T-cell (primary cell): ENCODE data around the gene CLEC4F. TPM values are rescaled to one million over a fixed set of nuclear protein-coding genes. Genes with fewer than 3 reads are reported as not detected.

Source experiments
- ATAC-seq, 4 experiments: fragments of 200-7000 bp in 3 of 4; fragments of 150-1000 bp in 1 of 4; cut with Tn5 transposase; replicated peaks in 1 of 4; 1 replicate in 3 of 4; 2 replicates in 1 of 4; pipeline ENCODE4 v1.10.0; 2021; ENCODE audit warnings: moderate library complexity in 3 of 4, mild to moderate bottlenecking in 2 of 4, moderate number of reproducible peaks in 1 of 4
- CTCF ChIA-PET, 2 donors: fragments of 300-600 bp; sonication (Branson Sonifier 250); formaldehyde crosslinking; loops; one replicate each; lab custom pipeline; 2022; ENCODE audit warnings: antibody characterized with exemption in 2 of 2; lab: Charles Lee
- POLR2A ChIA-PET, 2 donors: fragments of 300-600 bp; sonication (Branson Sonifier 250); formaldehyde crosslinking; loops; one replicate each; lab custom pipeline; 2022; ENCODE audit warnings: antibody characterized with exemption in 2 of 2; lab: Charles Lee
- DNase-seq, 35 experiments: peaks; one replicate each; pipeline versions ENCODE4 v3.0.0 to v3.0.0-alpha.2; 2013 to 2023
- H3K27ac ChIP-seq: one replicate; pipeline ENCODE4 v1.5.1; 2013; ENCODE audit warnings: low read length
- H3K27me3 ChIP-seq, 2 experiments: replicated peaks in 1 of 2; 1 replicate in 1 of 2; 2 replicates in 1 of 2; pipeline versions ENCODE4 v1.6.1 to v1.7.0; 2013; ENCODE audit warnings: low read length in 1 of 2, mixed read lengths in 1 of 2; ENCODE audit not compliant: control insufficient read depth in 2 of 2, insufficient read depth in 2 of 2; ENCODE audit errors: extremely low read depth in 1 of 2
- H3K36me3 ChIP-seq, 2 donors: 1 replicate in 1 of 2; 2 replicates in 1 of 2; pipeline versions ENCODE4 v1.6.1 to v1.7.0; 2013; ENCODE audit warnings: low read length in 1 of 2; ENCODE audit not compliant: control insufficient read depth in 2 of 2, insufficient read depth in 1 of 2; ENCODE audit errors: extremely low read depth in 1 of 2
- H3K4me1 ChIP-seq, 2 experiments: 1 replicate in 1 of 2; 2 replicates in 1 of 2; pipeline versions ENCODE4 v1.6.1 to v1.7.0; 2013; ENCODE audit warnings: low read length in 2 of 2, mixed read lengths in 1 of 2; ENCODE audit not compliant: insufficient read depth in 2 of 2, control insufficient read depth in 1 of 2; ENCODE audit errors: extremely low read depth in 1 of 2
- H3K4me3 ChIP-seq, 2 donors: 1 replicate in 1 of 2; 2 replicates in 1 of 2; pipeline versions ENCODE4 v1.5.1 to v1.7.0; 2013; ENCODE audit warnings: mild to moderate bottlenecking in 2 of 2, low read length in 1 of 2, moderate library complexity in 1 of 2; ENCODE audit not compliant: control insufficient read depth in 1 of 2; ENCODE audit errors: extremely low read depth in 1 of 2
- H3K9me3 ChIP-seq: 2 replicates; pipeline ENCODE4 v1.7.0; 2013
- H3K27ac Mint-ChIP-seq, 2 donors: one replicate each; pipeline ENCODE4 v1.8.0; 2020 to 2021; ENCODE audit warnings: mild to moderate bottlenecking in 2 of 2, mixed read lengths in 2 of 2
- H3K27me3 Mint-ChIP-seq, 2 donors: one replicate each; pipeline ENCODE4 v1.8.0; 2021 to 2022; ENCODE audit warnings: mixed read lengths in 2 of 2
- H3K36me3 Mint-ChIP-seq: one replicate; pipeline ENCODE4 v1.8.0; 2021; ENCODE audit warnings: mixed read lengths
- H3K4me1 Mint-ChIP-seq, 3 donors: one replicate each; pipeline ENCODE4 v1.8.0; 2020 to 2022; ENCODE audit warnings: mixed read lengths in 3 of 3, mild to moderate bottlenecking in 1 of 3
- H3K4me3 Mint-ChIP-seq, 3 donors: one replicate each; pipeline ENCODE4 v1.8.0; 2020 to 2022; ENCODE audit warnings: mild to moderate bottlenecking in 3 of 3, mixed read lengths in 3 of 3, moderate library complexity in 3 of 3
- H3K9me3 Mint-ChIP-seq, 3 donors: one replicate each; pipeline ENCODE4 v1.8.0; 2020 to 2022; ENCODE audit warnings: mixed read lengths in 3 of 3
- WGBS: methylation state at CpG from one replicate; pipeline ENCODE4 v1.1.5; 2013; ENCODE audit warnings: missing lambda C conversion rate; ENCODE audit not compliant: insufficient coverage; 5-methylcytosine and 5-hydroxymethylcytosine counted together
- total RNA-seq, 35 experiments: library from RNA in 6 of 35; stranded (reverse) in 6 of 35; fragments of 120-200 nt in 1 of 35; gene quantifications; one replicate each; pipeline versions ENCODE4 v1.2.1 to v1.2.4 and lab custom pipeline; 2013 to 2026

The CLEC4F gene
- total RNA-seq, 5 donors from 2014 or later (not counting 1 experiment from before 2014, with no cell fraction given) = not detected

DNA sequence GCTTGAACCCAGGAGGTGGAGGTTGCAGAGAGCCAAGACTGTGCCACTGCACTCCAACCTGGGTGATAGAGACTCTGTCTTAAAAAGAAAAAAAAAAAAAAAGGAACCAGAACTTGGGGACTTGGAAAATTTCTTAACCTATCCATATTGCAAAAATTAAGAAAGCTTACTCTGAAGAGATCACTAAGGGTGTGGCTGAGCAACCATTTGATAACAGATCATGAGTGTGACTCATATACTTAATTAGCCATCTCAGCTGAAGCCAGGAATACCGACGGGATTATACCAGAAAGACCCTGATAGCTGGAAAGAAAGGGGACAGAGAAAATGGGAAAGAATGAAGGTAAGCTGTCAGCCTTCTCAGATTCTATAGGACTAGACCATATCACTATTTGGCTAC, 45.3 kb downstream of the CLEC4F start:
- H3K27ac ChIP-seq = no peak overlapping the region
- Mint-ChIP-seq H3K9me3 (peaks cover 0 to 4% (median 0%) of the 10 kb centered on the region in 3 donors), H3K27me3 (peaks cover 40 to 43% of the 10 kb centered on the region in 2 donors), H3K36me3 (no peaks in the 10 kb centered on the region), H3K27ac (no peak overlapping the region), H3K4me1 (no peaks in the 10 kb centered on the region), H3K4me3 (no peak overlapping the region)
- no peaks in the 10 kb centered on the region for H3K4me1 ChIP-seq
- ChIA-PET CTCF (interaction anchor here (0.7 kb wide), 2 partner anchors 17 to 526 kb away, joined by 3 read pairs; no protein-coding TSS in a partner anchor), POLR2A (interaction anchor here in 1 of 2 donors (0.6 kb wide), 1 partner anchor 96 kb away, joined by 6 read pairs; no protein-coding TSS in a partner anchor)
- H3K4me3 ChIP-seq = no peak overlapping the region
- no peaks in the 10 kb centered on the region for H3K36me3 ChIP-seq
- H3K9me3 ChIP-seq = no peaks in the 10 kb centered on the region
- WGBS = no CpG with 5 or more reads among the region's 2 CpGs
- ATAC-seq (no peak), DNase-seq (no peak)
- H3K27me3 ChIP-seq = peaks cover 6 to 7% of the 10 kb centered on the region in 2 experiments

- ChIA-PET CTCF (no interaction called here), POLR2A (interaction anchor here in 1 of 2 donors (0.5 kb wide), 1 partner anchor 91 kb away, joined by 3 read pairs; no protein-coding TSS in a partner anchor)
- peaks cover 0 to 4% of the 10 kb centered on the region in 2 experiments for H3K4me1 ChIP-seq
- peaks cover 1 to 8% (median 7%) of the 10 kb centered on the region in 3 donors for H3K4me1 Mint-ChIP-seq
- H3K4me3 ChIP-seq = no peak overlapping the region
- H3K27me3 Mint-ChIP-seq = peaks cover 51 to 56% of the 10 kb centered on the region in 2 donors
- WGBS = no CpG with 5 or more reads among the region's 2 CpGs
- peaks cover 8 to 18% of the 10 kb centered on the region in 2 experiments for H3K27me3 ChIP-seq
- no peak overlapping the region for H3K4me3 Mint-ChIP-seq
- H3K27ac ChIP-seq = no peak overlapping the region
- no peak for ATAC-seq
- H3K9me3 Mint-ChIP-seq = peaks cover 0 to 4% (median 0%) of the 10 kb centered on the region in 3 donors
- no peak overlapping the region for H3K27ac Mint-ChIP-seq
- H3K36me3 Mint-ChIP-seq = no peaks in the 10 kb centered on the region
- no peak for DNase-seq
- no peaks in the 10 kb centered on the region for H3K9me3 ChIP-seq
- no peaks in the 10 kb centered on the region for H3K36me3 ChIP-seq
These were observed 47.8 kb downstream of the CLEC4F start for GRCh38 chr2:70772486-70773155.

DNA sequence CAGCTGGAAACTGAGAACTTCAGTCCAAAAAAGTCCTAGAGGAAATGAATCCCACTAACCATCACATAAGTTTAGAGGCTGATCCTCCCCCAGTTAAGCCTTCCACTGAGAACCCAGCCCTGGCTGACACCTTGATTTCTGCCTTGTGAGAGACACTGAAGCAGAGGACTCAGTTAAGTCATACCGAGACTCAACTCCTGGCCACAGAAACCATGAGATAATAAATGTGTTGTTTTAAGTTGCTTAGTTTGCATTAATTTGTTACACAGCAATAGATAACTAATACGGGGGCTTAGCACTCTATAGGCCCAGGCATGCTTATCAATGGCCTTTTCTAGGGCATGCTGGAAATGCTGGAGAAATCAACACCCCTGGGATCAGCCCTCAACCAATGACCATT, 49.0 kb downstream of the CLEC4F start:
- Histone ChIP-seq H3K36me3 (no peaks in the 10 kb centered on the region), H3K9me3 (no peaks in the 10 kb centered on the region), H3K4me3 (no peak overlapping the region), H3K4me1 (peaks cover 2 to 12% of the 10 kb centered on the region in 2 experiments), H3K27me3 (peaks cover 8 to 25% of the 10 kb centered on the region in 2 experiments), H3K27ac (no peak overlapping the region)
- no peak for DNase-seq
- no peak overlapping the region for H3K27ac Mint-ChIP-seq
- peaks cover 7 to 15% (median 13%) of the 10 kb centered on the region in 3 donors for H3K4me1 Mint-ChIP-seq
- CTCF ChIA-PET = no interaction called here
- H3K9me3 Mint-ChIP-seq = peaks cover 0 to 4% (median 0%) of the 10 kb centered on the region in 3 donors
- POLR2A ChIA-PET = interaction anchor here in 1 of 2 donors (0.6 kb wide), 1 partner anchor 775 kb away, joined by 4 read pairs; no protein-coding TSS in a partner anchor
- H3K27me3 Mint-ChIP-seq = peaks cover 54 to 62% of the 10 kb centered on the region in 2 donors
- ATAC-seq = no peak
- H3K36me3 Mint-ChIP-seq = no peaks in the 10 kb centered on the region
- no peak overlapping the region for H3K4me3 Mint-ChIP-seq
- 40% methylated on average over 1 of the region's 2 CpGs for WGBS

DNA sequence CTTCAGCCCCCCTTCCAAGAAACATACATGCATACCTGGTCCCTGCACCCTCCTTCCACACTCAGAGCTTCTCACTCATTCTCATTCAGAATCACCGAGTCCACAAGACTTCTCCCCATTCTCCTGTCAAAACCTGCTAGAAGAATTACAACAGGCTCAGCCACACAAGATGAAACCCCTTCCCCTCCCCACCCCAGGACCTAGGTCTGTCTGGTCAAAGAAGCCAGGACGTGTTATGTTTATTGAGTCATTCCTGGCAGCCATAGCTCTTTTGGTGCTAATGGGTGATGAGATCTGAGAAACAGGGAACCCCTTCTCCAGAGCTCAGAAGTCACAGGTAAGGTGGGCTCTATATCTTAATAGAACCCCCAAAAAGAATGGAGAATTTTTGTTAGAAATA, 50.9 kb downstream of the CLEC4F start:
- H3K27ac Mint-ChIP-seq = no peak overlapping the region
- peak overlapping the region in 1 of 3 donors; percentile 86 for H3K4me3 Mint-ChIP-seq
- no peaks in the 10 kb centered on the region for H3K36me3 ChIP-seq
- H3K4me1 Mint-ChIP-seq = peaks cover 10 to 16% (median 15%) of the 10 kb centered on the region in 3 donors
- DNase-seq = no peak
- peaks cover 44 to 69% of the 10 kb centered on the region in 2 donors for H3K27me3 Mint-ChIP-seq
- peaks cover 8 to 23% of the 10 kb centered on the region in 2 experiments for H3K27me3 ChIP-seq
- CTCF ChIA-PET = interaction anchor here in 1 of 2 donors (1.1 kb wide), 1 partner anchor 102 kb away, joined by 3 read pairs; no protein-coding TSS in a partner anchor
- no peak overlapping the region for H3K27ac ChIP-seq
- no peak for ATAC-seq
- peaks cover 2 to 12% of the 10 kb centered on the region in 2 experiments for H3K4me1 ChIP-seq
- H3K4me3 ChIP-seq = no peak overlapping the region
- POLR2A ChIA-PET = no interaction called here
- peaks cover 0 to 4% (median 0%) of the 10 kb centered on the region in 3 donors for H3K9me3 Mint-ChIP-seq
- WGBS = 67% methylated on average over 1 of the region's 2 CpGs
- H3K36me3 Mint-ChIP-seq = no peaks in the 10 kb centered on the region
- no peaks in the 10 kb centered on the region for H3K9me3 ChIP-seq

DNA sequence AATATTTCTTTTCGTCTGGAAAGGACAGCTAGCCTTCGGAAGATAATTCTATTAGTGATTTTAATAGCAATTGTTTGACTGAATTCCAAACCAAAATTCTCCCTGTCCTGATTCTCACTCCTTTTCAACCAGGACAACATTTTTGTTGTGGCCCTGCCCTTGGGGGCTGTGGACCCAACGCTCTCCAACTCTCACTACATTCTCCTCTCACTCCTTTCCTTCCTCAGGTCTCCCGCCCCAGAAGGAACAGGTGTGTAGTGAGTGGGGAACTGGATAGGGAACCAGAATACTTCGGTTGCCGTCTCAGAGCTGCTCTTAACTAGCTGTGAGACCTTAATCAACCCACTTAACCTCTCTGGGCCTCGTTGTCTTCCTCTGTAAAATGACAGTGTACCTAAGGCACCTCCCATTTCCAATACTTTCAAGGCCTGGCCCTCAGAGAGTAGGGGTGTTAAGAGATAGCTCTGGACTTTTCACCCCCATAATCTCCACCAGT, 51.8 kb downstream of the CLEC4F start:
- ATAC-seq (no peak), DNase-seq (no peak)
- H3K27ac Mint-ChIP-seq = no peak overlapping the region
- peak overlapping the region; percentile 64 to 86 (median 68) for H3K4me3 Mint-ChIP-seq
- Histone ChIP-seq H3K36me3 (no peaks in the 10 kb centered on the region), H3K27ac (no peak overlapping the region), H3K4me3 (no peak overlapping the region), H3K4me1 (peaks cover 2 to 12% of the 10 kb centered on the region in 2 experiments), H3K27me3 (peaks cover 8 to 24% of the 10 kb centered on the region in 2 experiments), H3K9me3 (no peaks in the 10 kb centered on the region)
- ChIA-PET CTCF (interaction anchor here (0.6 to 1.3 kb wide), 4 partner anchors 17 to 103 kb away, joined by 3 to 4 read pairs (median 3); no protein-coding TSS in a partner anchor), POLR2A (no interaction called here)
- peaks cover 10 to 16% (median 15%) of the 10 kb centered on the region in 3 donors for H3K4me1 Mint-ChIP-seq
- H3K36me3 Mint-ChIP-seq = no peaks in the 10 kb centered on the region
- H3K9me3 Mint-ChIP-seq = peaks cover 0 to 2% (median 0%) of the 10 kb centered on the region in 3 donors
- no CpG with 5 or more reads among the region's 7 CpGs for WGBS
- H3K27me3 Mint-ChIP-seq = peaks cover 36 to 68% of the 10 kb centered on the region in 2 donors
